Measurements from ENCODE around the gene ARPC5L. TPM values are rescaled to one million over a fixed set of nuclear protein-coding genes. Genes with fewer than 3 reads are reported as not detected.

ARPC5L gene
- total and polyA plus RNA-seq, 2 of the 13 experiments (the other 11 are each of a cell fraction or from before 2014, with no cell fraction given), result 29.9 to 33.8 TPM

DNA sequence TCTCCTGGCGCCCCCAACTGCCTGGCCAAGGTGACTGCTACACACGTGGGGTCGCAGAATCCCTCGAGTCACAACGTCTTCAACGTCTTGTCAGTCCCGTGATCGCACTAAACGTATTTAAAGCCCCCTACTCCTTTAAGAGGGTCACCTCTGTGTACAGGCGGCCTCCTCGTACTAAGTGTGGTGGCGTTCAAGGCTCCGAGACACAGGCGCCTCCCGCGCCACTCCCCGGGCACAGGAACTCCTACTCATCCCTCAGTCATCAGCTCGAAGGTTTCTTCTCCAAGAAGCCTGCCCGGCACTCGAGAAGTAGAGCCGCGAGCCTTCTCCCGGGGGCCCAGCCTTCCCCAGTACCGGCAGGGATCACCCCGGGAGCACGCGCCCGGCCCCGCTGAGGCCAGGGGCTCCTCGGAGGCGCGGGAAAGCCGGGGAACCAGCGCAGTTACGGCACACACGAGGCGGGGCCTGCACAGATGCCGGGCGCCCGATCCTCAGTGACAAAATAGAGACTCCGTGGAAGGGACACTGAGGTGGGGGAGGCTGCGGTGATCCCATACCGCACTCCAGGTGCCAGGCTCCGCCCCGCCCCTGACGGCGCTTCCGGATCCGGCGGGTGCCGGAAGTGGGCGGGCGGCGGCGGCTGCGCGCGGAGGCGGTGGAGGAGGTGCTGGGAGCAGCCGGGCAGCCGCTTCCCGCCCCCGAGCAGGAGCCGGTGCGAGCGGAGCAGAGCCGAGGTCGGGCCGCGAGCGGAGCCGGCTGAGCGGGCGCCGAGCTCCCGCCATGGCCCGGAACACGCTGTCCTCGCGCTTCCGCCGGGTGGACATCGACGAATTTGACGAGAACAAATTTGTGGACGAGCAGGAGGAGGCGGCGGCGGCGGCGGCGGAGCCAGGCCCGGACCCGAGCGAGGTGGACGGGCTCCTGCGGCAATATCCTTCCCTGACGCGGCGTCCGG lies 6.9 kb downstream of the ARPC5L start (continued):
- TF ChIP-seq, protein P1, sequence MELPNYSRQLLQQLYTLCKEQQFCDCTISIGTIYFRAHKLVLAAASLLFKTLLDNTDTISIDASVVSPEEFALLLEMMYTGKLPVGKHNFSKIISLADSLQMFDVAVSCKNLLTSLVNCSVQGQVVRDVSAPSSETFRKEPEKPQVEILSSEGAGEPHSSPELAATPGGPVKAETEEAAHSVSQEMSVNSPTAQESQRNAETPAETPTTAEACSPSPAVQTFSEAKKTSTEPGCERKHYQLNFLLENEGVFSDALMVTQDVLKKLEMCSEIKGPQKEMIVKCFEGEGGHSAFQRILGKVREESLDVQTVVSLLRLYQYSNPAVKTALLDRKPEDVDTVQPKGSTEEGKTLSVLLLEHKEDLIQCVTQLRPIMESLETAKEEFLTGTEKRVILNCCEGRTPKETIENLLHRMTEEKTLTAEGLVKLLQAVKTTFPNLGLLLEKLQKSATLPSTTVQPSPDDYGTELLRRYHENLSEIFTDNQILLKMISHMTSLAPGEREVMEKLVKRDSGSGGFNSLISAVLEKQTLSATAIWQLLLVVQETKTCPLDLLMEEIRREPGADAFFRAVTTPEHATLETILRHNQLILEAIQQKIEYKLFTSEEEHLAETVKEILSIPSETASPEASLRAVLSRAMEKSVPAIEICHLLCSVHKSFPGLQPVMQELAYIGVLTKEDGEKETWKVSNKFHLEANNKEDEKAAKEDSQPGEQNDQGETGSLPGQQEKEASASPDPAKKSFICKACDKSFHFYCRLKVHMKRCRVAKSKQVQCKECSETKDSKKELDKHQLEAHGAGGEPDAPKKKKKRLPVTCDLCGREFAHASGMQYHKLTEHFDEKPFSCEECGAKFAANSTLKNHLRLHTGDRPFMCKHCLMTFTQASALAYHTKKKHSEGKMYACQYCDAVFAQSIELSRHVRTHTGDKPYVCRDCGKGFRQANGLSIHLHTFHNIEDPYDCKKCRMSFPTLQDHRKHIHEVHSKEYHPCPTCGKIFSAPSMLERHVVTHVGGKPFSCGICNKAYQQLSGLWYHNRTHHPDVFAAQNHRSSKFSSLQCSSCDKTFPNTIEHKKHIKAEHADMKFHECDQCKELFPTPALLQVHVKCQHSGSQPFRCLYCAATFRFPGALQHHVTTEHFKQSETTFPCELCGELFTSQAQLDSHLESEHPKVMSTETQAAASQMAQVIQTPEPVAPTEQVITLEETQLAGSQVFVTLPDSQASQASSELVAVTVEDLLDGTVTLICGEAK (IDR thresholded peaks at IDR 0.05), result no peak
- TF ChIP-seq, protein P1 (CRISPR knock-in tag; IDR thresholded peaks at IDR 0.05), result no peak
- TF ChIP-seq NR3C1 (CRISPR knock-in tag; IDR thresholded peaks at IDR 0.05) (no peak), HMGA1 (CRISPR knock-in tag; conservative IDR thresholded peaks at IDR 0.05) (no peak), NR2C2 (CRISPR knock-in tag; IDR thresholded peaks at IDR 0.05; ENCODE audit: borderline replicate concordance) (peak; percentile 61)
- TF ChIP-seq, protein P2, sequence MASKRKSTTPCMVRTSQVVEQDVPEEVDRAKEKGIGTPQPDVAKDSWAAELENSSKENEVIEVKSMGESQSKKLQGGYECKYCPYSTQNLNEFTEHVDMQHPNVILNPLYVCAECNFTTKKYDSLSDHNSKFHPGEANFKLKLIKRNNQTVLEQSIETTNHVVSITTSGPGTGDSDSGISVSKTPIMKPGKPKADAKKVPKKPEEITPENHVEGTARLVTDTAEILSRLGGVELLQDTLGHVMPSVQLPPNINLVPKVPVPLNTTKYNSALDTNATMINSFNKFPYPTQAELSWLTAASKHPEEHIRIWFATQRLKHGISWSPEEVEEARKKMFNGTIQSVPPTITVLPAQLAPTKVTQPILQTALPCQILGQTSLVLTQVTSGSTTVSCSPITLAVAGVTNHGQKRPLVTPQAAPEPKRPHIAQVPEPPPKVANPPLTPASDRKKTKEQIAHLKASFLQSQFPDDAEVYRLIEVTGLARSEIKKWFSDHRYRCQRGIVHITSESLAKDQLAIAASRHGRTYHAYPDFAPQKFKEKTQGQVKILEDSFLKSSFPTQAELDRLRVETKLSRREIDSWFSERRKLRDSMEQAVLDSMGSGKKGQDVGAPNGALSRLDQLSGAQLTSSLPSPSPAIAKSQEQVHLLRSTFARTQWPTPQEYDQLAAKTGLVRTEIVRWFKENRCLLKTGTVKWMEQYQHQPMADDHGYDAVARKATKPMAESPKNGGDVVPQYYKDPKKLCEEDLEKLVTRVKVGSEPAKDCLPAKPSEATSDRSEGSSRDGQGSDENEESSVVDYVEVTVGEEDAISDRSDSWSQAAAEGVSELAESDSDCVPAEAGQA (IDR thresholded peaks at IDR 0.05; ENCODE audit: low read depth), result no peak
- TF ChIP-seq, protein P2 (CRISPR knock-in tag; IDR thresholded peaks at IDR 0.05; ENCODE audit: borderline replicate concordance), result no peak
- TF ChIP-seq, protein P3, sequence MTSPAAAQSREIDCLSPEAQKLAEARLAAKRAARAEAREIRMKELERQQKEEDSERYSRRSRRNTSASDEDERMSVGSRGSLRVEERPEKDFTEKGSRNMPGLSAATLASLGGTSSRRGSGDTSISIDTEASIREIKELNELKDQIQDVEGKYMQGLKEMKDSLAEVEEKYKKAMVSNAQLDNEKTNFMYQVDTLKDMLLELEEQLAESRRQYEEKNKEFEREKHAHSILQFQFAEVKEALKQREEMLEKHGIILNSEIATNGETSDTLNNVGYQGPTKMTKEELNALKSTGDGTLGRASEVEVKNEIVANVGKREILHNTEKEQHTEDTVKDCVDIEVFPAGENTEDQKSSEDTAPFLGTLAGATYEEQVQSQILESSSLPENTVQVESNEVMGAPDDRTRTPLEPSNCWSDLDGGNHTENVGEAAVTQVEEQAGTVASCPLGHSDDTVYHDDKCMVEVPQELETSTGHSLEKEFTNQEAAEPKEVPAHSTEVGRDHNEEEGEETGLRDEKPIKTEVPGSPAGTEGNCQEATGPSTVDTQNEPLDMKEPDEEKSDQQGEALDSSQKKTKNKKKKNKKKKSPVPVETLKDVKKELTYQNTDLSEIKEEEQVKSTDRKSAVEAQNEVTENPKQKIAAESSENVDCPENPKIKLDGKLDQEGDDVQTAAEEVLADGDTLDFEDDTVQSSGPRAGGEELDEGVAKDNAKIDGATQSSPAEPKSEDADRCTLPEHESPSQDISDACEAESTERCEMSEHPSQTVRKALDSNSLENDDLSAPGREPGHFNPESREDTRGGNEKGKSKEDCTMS (CRISPR knock-in tag; conservative IDR thresholded peaks at IDR 0.05), result no peak
- TF ChIP-seq, protein P4, sequence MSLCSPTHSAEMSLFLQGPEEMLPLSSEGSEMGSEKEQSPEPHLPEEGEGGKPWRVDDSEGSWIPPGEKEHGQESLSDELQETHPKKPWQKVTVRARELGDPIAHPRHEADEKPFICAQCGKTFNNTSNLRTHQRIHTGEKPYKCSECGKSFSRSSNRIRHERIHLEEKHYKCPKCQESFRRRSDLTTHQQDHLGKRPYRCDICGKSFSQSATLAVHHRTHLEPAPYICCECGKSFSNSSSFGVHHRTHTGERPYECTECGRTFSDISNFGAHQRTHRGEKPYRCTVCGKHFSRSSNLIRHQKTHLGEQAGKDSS (CRISPR knock-in tag; IDR thresholded peaks at IDR 0.05; ENCODE audit: borderline replicate concordance, low read depth), result no peak; the same call in none of the 2 replicates
